Panc1 (cell line): ENCODE results near the gene NOP53. TPM values are rescaled to one million over a fixed set of nuclear protein-coding genes. Genes with fewer than 3 reads are reported as not detected.
"Not testable (repeated sequence)": the region's sequence is repeated elsewhere in the genome, so short reads cannot be mapped to it uniquely, and the experiment has no call there.

ENCODE experiments used
- ATAC-seq: fragments of 200-7000 bp; cut with Tn5 transposase; 2 replicates; pipeline ENCODE4 v1.9.1; 2020; ENCODE audit warnings: mild to moderate bottlenecking, moderate library complexity
- BruUV-seq: library from RNA; stranded (reverse); fragments of 400-500 nt; replicated peaks from 2 replicates; lab custom pipeline; 2021; lab: Mats Ljungman, UMichigan
- CTCF ChIA-PET: fragments of 300-600 bp; sonication (Branson Sonifier 250); formaldehyde crosslinking; loops from one replicate; lab custom pipeline; 2022; ENCODE audit warnings: antibody characterized with exemption; lab: Charles Lee
- POLR2A ChIA-PET: fragments of 300-600 bp; sonication (Branson Sonifier 250); formaldehyde crosslinking; loops from one replicate; lab custom pipeline; 2022; ENCODE audit warnings: antibody characterized with exemption; lab: Charles Lee
- DNase-seq: peaks from one replicate; pipeline ENCODE4 v3.0.0-alpha.2; 2010; ENCODE audit warnings: low read depth, low spot score
- H3K27ac ChIP-seq: 2 replicates; pipeline ENCODE4 v1.5.1; 2011; ENCODE audit warnings: mild to moderate bottlenecking, low read length, inconsistent platforms
- H3K27me3 ChIP-seq: fragments of 200-500 bp; sonication (Bioruptor generic); 2 replicates; pipeline ENCODE4 v1.6.0; 2014; ENCODE audit warnings: low read length, inconsistent platforms; ENCODE audit not compliant: control insufficient read depth, insufficient read depth
- H3K36me3 ChIP-seq: fragments of 200-500 bp; sonication (Bioruptor generic); 2 replicates; pipeline ENCODE4 v1.5.1; 2014; ENCODE audit warnings: inconsistent platforms, mild to moderate bottlenecking, low read length, moderate library complexity; ENCODE audit not compliant: control insufficient read depth, insufficient read depth
- H3K4me1 ChIP-seq: 2 replicates; pipeline ENCODE4 v1.5.1; 2011; ENCODE audit warnings: inconsistent platforms, mild to moderate bottlenecking, low read length, moderate library complexity; ENCODE audit not compliant: control insufficient read depth, insufficient read depth
- H3K4me3 ChIP-seq, 2 experiments: 2 replicates each; pipeline ENCODE4 v1.5.1; 2011 to 2012; ENCODE audit warnings: low read depth in 2 of 2, low read length in 2 of 2, mild to moderate bottlenecking in 2 of 2, inconsistent platforms in 1 of 2, moderate library complexity in 1 of 2
- H3K9me3 ChIP-seq: fragments of 200-500 bp; sonication (Bioruptor generic); 2 replicates; pipeline ENCODE4 v1.5.1; 2014; ENCODE audit warnings: low read depth, mild to moderate bottlenecking, inconsistent platforms, low read length, moderate library complexity; ENCODE audit not compliant: control insufficient read depth, insufficient read depth
- POLR2AphosphoS5 ChIP-seq: IDR thresholded peaks from 2 replicates; pipeline ENCODE4 v1.6.1; 2012; ENCODE audit warnings: mild to moderate bottlenecking, low read depth, low read length, moderate library complexity
- REST ChIP-seq, 2 experiments: IDR thresholded peaks; 2 replicates each; pipeline ENCODE4 v1.6.1; 2011 to 2012; ENCODE audit warnings: low read depth in 2 of 2, control low read depth in 1 of 2, low read length in 1 of 2, mild to moderate bottlenecking in 1 of 2, moderate library complexity in 1 of 2; ENCODE audit not compliant: insufficient read depth in 1 of 2
- SIN3A ChIP-seq: IDR thresholded peaks from 2 replicates; pipeline ENCODE4 v1.6.1; 2012; ENCODE audit warnings: low read depth, mild to moderate bottlenecking, low read length, moderate library complexity, borderline replicate concordance; ENCODE audit not compliant: insufficient read depth
- TCF7L2 ChIP-seq: IDR thresholded peaks from 2 replicates; pipeline ENCODE4 v1.6.1; 2011; ENCODE audit warnings: mild to moderate bottlenecking, low read depth, low read length, inconsistent platforms
- in situ Hi-C: cut with HindIII; loops from 2 replicates; pipeline ENCODE4 v1.10.0; 2016; ENCODE audit warnings: low sequenced_read_pairs, low pct_unique_long_range_greater_than_20kb
- intact Hi-C: fragments of 100-400 bp; cut with micrococcal nuclease; formaldehyde crosslinking; loops from one replicate; pipeline ENCODE4 v1.10.0; 2022; ENCODE audit not compliant: unreplicated experiment
- total RNA-seq: library from RNA; stranded (reverse); gene quantifications from one replicate; pipeline ENCODE4 v1.2.1, GENCODE V29; 2021; ENCODE audit not compliant: unreplicated experiment
- TF ChIP-seq, protein P1 (sequence below): fragments of 450-650 bp; IDR thresholded peaks from 2 replicates; pipeline ENCODE4 v1.5.1; 2017; ENCODE audit warnings: mild to moderate bottlenecking

The NOP53 gene
- total RNA-seq, 1 experiment from 2014 or later = 64.3 TPM

DNA sequence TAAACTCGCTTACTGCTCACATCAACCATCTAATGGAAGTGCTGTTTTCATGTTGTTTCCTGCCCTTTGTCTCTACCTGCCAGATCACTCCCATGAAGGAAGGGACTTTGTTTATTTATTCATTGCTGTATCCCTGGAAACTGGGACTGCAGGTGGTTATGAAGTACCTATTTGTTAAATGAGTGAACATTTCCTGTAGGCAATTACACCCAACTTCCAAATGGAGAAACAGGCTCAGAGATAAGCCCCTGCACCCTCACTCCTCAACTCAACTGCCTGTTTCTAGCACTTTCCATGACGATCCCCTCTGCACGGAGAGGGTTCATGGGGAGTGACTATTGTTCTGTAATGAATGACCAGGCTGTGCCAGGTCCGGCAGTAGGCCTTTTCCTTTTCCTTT is 31.2 kb downstream of the NOP53 start:
- TF ChIP-seq REST (IDR thresholded peaks at IDR 0.05; ENCODE audit: insufficient read depth in 1 of 2, low read depth in 2 of 2, low read length in 1 of 2) (no peak), POLR2AphosphoS5 (no peak), SIN3A (no peak), TCF7L2 (no peak)
- TF ChIP-seq, protein P1, sequence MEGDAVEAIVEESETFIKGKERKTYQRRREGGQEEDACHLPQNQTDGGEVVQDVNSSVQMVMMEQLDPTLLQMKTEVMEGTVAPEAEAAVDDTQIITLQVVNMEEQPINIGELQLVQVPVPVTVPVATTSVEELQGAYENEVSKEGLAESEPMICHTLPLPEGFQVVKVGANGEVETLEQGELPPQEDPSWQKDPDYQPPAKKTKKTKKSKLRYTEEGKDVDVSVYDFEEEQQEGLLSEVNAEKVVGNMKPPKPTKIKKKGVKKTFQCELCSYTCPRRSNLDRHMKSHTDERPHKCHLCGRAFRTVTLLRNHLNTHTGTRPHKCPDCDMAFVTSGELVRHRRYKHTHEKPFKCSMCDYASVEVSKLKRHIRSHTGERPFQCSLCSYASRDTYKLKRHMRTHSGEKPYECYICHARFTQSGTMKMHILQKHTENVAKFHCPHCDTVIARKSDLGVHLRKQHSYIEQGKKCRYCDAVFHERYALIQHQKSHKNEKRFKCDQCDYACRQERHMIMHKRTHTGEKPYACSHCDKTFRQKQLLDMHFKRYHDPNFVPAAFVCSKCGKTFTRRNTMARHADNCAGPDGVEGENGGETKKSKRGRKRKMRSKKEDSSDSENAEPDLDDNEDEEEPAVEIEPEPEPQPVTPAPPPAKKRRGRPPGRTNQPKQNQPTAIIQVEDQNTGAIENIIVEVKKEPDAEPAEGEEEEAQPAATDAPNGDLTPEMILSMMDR = no peak
- Histone ChIP-seq H3K27me3 (no peaks in the 10 kb centered on the region), H3K36me3 (peaks cover 5% of the 10 kb centered on the region; the same call in 1 of the 2 replicates), H3K4me1 (no peaks in the 10 kb centered on the region), H3K27ac (no peak overlapping the region), H3K4me3 (no peak overlapping the region), H3K9me3 (no peaks in the 10 kb centered on the region)
- CTCF ChIA-PET = no interaction called here
- in situ Hi-C loops (no loop called here), intact Hi-C loops (no loop called here)
- DNase-seq (no peak), ATAC-seq (no peak)
- no TSS peak for BruUV-seq
- POLR2A ChIA-PET = no interaction called here

GRCh38 chr19:47777245-47778048 is 32.1 kb downstream of the NOP53 start:
- Histone ChIP-seq H3K4me3 (peak overlapping the region; percentile 87 to 89), H3K27ac (peak overlapping the region; percentile 90)
- BruUV-seq, DNase-seq, intact Hi-C loops, H3K9me3 ChIP-seq, H3K27me3 ChIP-seq, H3K36me3 ChIP-seq, H3K4me1 ChIP-seq, ATAC-seq, in situ Hi-C loops, CTCF ChIA-PET: not testable (repeated sequence)
- POLR2A ChIA-PET = interaction anchor here (0.6 kb wide), 1 partner anchor 10 kb away, joined by 3 read pairs; no protein-coding TSS in a partner anchor
